K562 (cell line): ENCODE results near the gene VNN1. TPM values are rescaled to one million over a fixed set of nuclear protein-coding genes. Genes with fewer than 3 reads are reported as not detected.

Source experiments
- ATAC-seq: fragments of 200-7000 bp; cut with Tn5 transposase; 3 replicates; pipeline ENCODE4 v1.9.1; 2020; ENCODE audit warnings: moderate library complexity
- BruUV-seq: library from RNA; stranded (reverse); fragments of 400-500 nt; replicated peaks from 2 replicates; lab custom pipeline; 2021; lab: Mats Ljungman, UMichigan
- CTCF ChIA-PET: fragments of 300-600 bp; formaldehyde crosslinking; extraction: SDS; loops from one replicate; lab custom pipeline; 2021; ENCODE audit warnings: low intra/inter-chr PET ratio; lab: Yijun Ruan, JAX
- POLR2A ChIA-PET: fragments of 300-600, 350-650 bp; sonication (Branson Sonifier 250); formaldehyde crosslinking; extraction: SDS; loops from one replicate; lab custom pipeline; 2021; ENCODE audit warnings: antibody characterized with exemption, inconsistent platforms; lab: Yijun Ruan, JAX
- DNase-seq, 4 experiments: peaks; one replicate each; pipeline versions ENCODE4 v3.0.0 to v3.0.0-alpha.2; 2011 to 2018; ENCODE audit warnings: low spot score in 3 of 4, mixed read lengths in 3 of 4; ENCODE audit errors: extremely low read depth in 1 of 4
- FAIRE-seq: peaks from 2 replicates; lab custom pipeline; 2011; peaks lifted over from hg19 to GRCh38; lab: Jason Lieb, UNC
- H2AFZ ChIP-seq: 2 replicates; pipeline ENCODE4 v1.6.0; 2011; ENCODE audit warnings: low read depth, low read length, control low read depth, inconsistent platforms
- H3K27ac ChIP-seq: fragments of 200-600 bp; 3 replicates; pipeline ENCODE4 v1.8.0; 2011; ENCODE audit warnings: low read depth, mild to moderate bottlenecking, control low read depth, inconsistent platforms, low read length, moderate library complexity, mixed read lengths; ENCODE audit errors: extremely low read depth
- H3K27me3 ChIP-seq, 2 experiments: fragments of 300-600 bp in 1 of 2; 2 replicates in 1 of 2; 3 replicates in 1 of 2; pipeline versions ENCODE4 v1.6.0 to v1.8.0; 2011; ENCODE audit warnings: inconsistent platforms in 2 of 2, low read length in 2 of 2, mild to moderate bottlenecking in 1 of 2, mixed read lengths in 1 of 2, moderate library complexity in 1 of 2; ENCODE audit not compliant: control insufficient read depth in 2 of 2, insufficient read depth in 2 of 2
- H3K36me3 ChIP-seq: fragments of 300-600 bp; 3 replicates; pipeline ENCODE4 v1.8.0; 2011; ENCODE audit warnings: mild to moderate bottlenecking, low read length, inconsistent platforms; ENCODE audit not compliant: control insufficient read depth, insufficient read depth
- H3K4me1 ChIP-seq, 2 experiments: fragments of 200-600 bp in 1 of 2; replicated peaks in 1 of 2; 2 replicates in 1 of 2; 3 replicates in 1 of 2; pipeline versions ENCODE4 v1.5.1 to v1.8.0; 2011; ENCODE audit warnings: inconsistent platforms in 2 of 2, low read length in 2 of 2, mild to moderate bottlenecking in 1 of 2, mixed read lengths in 1 of 2, moderate library complexity in 1 of 2; ENCODE audit not compliant: control insufficient read depth in 2 of 2, insufficient read depth in 2 of 2
- H3K4me2 ChIP-seq: 2 replicates; pipeline ENCODE4 v1.6.1; 2011; ENCODE audit warnings: low read length, control low read depth, inconsistent platforms, mixed read lengths; ENCODE audit not compliant: insufficient read depth
- H3K4me3 ChIP-seq: fragments of 200-600 bp; sonication (generic), shearing (Covaris generic); 2 replicates; pipeline ENCODE4 v1.5.1; 2016; ENCODE audit warnings: control low read depth, inconsistent platforms
- H3K79me2 ChIP-seq: fragments of 200-600 bp; 3 replicates; pipeline ENCODE4 v1.8.0; 2011; ENCODE audit warnings: low read length, inconsistent platforms; ENCODE audit not compliant: control insufficient read depth, insufficient read depth
- H3K9ac ChIP-seq, 2 experiments: 2 replicates each; pipeline versions ENCODE4 v1.6.0 to v1.6.1; 2011; ENCODE audit warnings: low read depth in 2 of 2, low read length in 2 of 2, control low read depth in 1 of 2, inconsistent platforms in 1 of 2, mild to moderate bottlenecking in 1 of 2, mixed read lengths in 1 of 2; ENCODE audit not compliant: insufficient read depth in 1 of 2
- H3K9me1 ChIP-seq: one replicate; pipeline ENCODE4 v1.6.0; 2011; ENCODE audit warnings: inconsistent platforms, mild to moderate bottlenecking, low read length, moderate library complexity; ENCODE audit not compliant: control insufficient read depth, insufficient read depth
- H3K9me3 ChIP-seq: replicated peaks from 2 replicates; pipeline ENCODE4 v1.5.1; 2011; ENCODE audit warnings: low read depth, low read length, inconsistent platforms; ENCODE audit not compliant: control insufficient read depth, insufficient read depth
- H4K20me1 ChIP-seq: replicated peaks from 2 replicates; pipeline ENCODE4 v1.6.1; 2011; ENCODE audit warnings: low read length, inconsistent platforms, mixed read lengths; ENCODE audit not compliant: control insufficient read depth, insufficient read depth
- BMI1 ChIP-seq: fragments of 150-350 bp; IDR thresholded peaks from 2 replicates; pipeline ENCODE4 v1.6.1; 2014; ENCODE audit warnings: low read length
- CBFA2T3 ChIP-seq: fragments of 450-650 bp; IDR thresholded peaks from 2 replicates; pipeline ENCODE4 v1.6.1; 2017
- CBX1 ChIP-seq: sonication (generic); IDR thresholded peaks from 2 replicates; pipeline ENCODE4 v1.6.1; 2016; ENCODE audit warnings: antibody characterized with exemption, low read depth, mild to moderate bottlenecking
- CCNT2 ChIP-seq: IDR thresholded peaks from 2 replicates; pipeline ENCODE4 v1.6.1; 2011; ENCODE audit warnings: borderline replicate concordance, low read depth, mild to moderate bottlenecking, moderate library complexity, mixed read lengths, low read length; ENCODE audit not compliant: insufficient read length; ENCODE audit errors: extremely low read depth
- ETS2 ChIP-seq: IDR thresholded peaks from 2 replicates; pipeline ENCODE4 v1.6.1; 2016; ENCODE audit warnings: borderline replicate concordance, missing genetic modification characterization, mild to moderate bottlenecking, moderate library complexity, missing compliant biosample characterization; ENCODE audit not compliant: poor library complexity, severe bottlenecking
- ETV1 ChIP-seq: fragments of 450-650 bp; conservative IDR thresholded peaks from 2 replicates; pipeline ENCODE4 v1.6.1; 2016; ENCODE audit warnings: missing genetic modification characterization, control low read depth, low read depth, missing compliant biosample characterization
- GABPB1 ChIP-seq: sonication (generic); formaldehyde crosslinking; IDR thresholded peaks from 2 replicates; pipeline ENCODE4 v1.8.0; 2022; ENCODE audit warnings: mild to moderate bottlenecking, missing genetic modification reagents
- HCFC1 ChIP-seq: IDR thresholded peaks from 2 replicates; pipeline ENCODE4 v1.6.1; 2012; ENCODE audit warnings: low read depth, low read length, improper control_type of control experiment
- HINFP ChIP-seq: fragments of 450-650 bp; conservative IDR thresholded peaks from 2 replicates; pipeline ENCODE4 v1.6.1; 2016; ENCODE audit warnings: missing genetic modification characterization, low read depth, mild to moderate bottlenecking, control low read depth, missing compliant biosample characterization
- IFI16 ChIP-seq: fragments of 250-450 bp; sonication (Bioruptor Pico); IDR thresholded peaks from 2 replicates; pipeline ENCODE4 v2.1.2; 2022; ENCODE audit warnings: mild to moderate bottlenecking, inconsistent platforms
- LARP7 ChIP-seq: fragments of 450-650 bp; IDR thresholded peaks from 2 replicates; pipeline ENCODE4 v1.6.1; 2016
- MTA2 ChIP-seq: fragments of 450-650 bp; IDR thresholded peaks from 2 replicates; pipeline ENCODE4 v1.6.1; 2016; ENCODE audit warnings: low read depth
- PHB ChIP-seq: fragments of 250-450 bp; sonication (Bioruptor Pico); IDR thresholded peaks from 2 replicates; pipeline ENCODE4 v1.5.0; 2021
- TBP ChIP-seq: optimal IDR thresholded peaks from 2 replicates; pipeline ENCODE3; 2011; ENCODE audit warnings: low read depth, low read length, improper control_type of control experiment
- WGBS: fragments of 100-300 bp; shearing (Covaris generic); methylation state at CpG from one replicate; pipeline ENCODE4 v1.1.6; 2016; ENCODE audit warnings: low coverage, mixed read lengths; ENCODE audit not compliant: insufficient coverage; ENCODE audit errors: missing lambda C conversion rate; 5-methylcytosine and 5-hydroxymethylcytosine counted together
- in situ Hi-C: fragments of 300-500 bp; cut with MboI; formaldehyde crosslinking; loops from 4 replicates; pipeline ENCODE4 v1.15.0; 2018; ENCODE audit warnings: inconsistent platforms, mixed read lengths
- intact Hi-C: fragments of 100-400 bp; cut with micrococcal nuclease; formaldehyde crosslinking; loops from 2 replicates; pipeline ENCODE4 v1.14.2; 2022
- polyA plus RNA-seq, 8 experiments: library from polyadenylated mRNA; depleted of rRNA in 4 of 8; stranded (reverse) in 5 of 8; unstranded in 3 of 8; fragments of >200 nt; fragmentation: Nextera tagmentation in 2 of 8; fragmentation: Illumina TruSeq in 1 of 8; extraction: Ambion mirVana in 2 of 8; extraction: Trizol in 1 of 8; gene quantifications; 2 replicates each; pipeline versions ENCODE4 v1.2.1 to v1.2.3, GENCODE V29; 2011 to 2014; ENCODE audit warnings: inconsistent platforms in 1 of 8, missing spikeins in 1 of 8
- total RNA-seq, 7 experiments: library from RNA; depleted of rRNA in 6 of 7; stranded (reverse); fragments of >200 nt in 6 of 7; fragmentation: Illumina TruSeq in 2 of 7; extraction: Trizol in 2 of 7; gene quantifications; 2 replicates each; pipeline versions ENCODE4 v1.2.1 to v1.2.3, GENCODE V29; 2011 to 2021; ENCODE audit warnings: low replicate concordance in 1 of 7
- TF ChIP-seq, protein P1 (sequence below): fragments of 450-650 bp; conservative IDR thresholded peaks from 2 replicates; pipeline ENCODE4 v1.6.1; 2016; ENCODE audit warnings: missing genetic modification characterization, low read depth, mild to moderate bottlenecking, missing compliant biosample characterization, moderate library complexity
- TF ChIP-seq, protein P2 (sequence below): sonication (generic); formaldehyde crosslinking; IDR thresholded peaks from 2 replicates; pipeline ENCODE4 v1.8.0; 2022; ENCODE audit warnings: missing genetic modification reagents, mild to moderate bottlenecking, borderline replicate concordance
- TF ChIP-seq, protein P3 (sequence below), 2 experiments: fragments of 200-800 bp in 1 of 2; sonication (Bioruptor generic) in 1 of 2; sonication (generic) in 1 of 2; formaldehyde crosslinking in 1 of 2; IDR thresholded peaks in 1 of 2; conservative IDR thresholded peaks in 1 of 2; 2 replicates each; pipeline versions ENCODE4 v1.5.0 to v1.6.1; 2016 to 2020; ENCODE audit warnings: missing compliant biosample characterization in 1 of 2, missing genetic modification characterization in 1 of 2, missing genetic modification reagents in 1 of 2

VNN1 gene
- total and polyA plus RNA-seq, 9 of the 15 experiments (the other 6 are each of a cell fraction or from before 2014, with no cell fraction given) = not detected

DNA sequence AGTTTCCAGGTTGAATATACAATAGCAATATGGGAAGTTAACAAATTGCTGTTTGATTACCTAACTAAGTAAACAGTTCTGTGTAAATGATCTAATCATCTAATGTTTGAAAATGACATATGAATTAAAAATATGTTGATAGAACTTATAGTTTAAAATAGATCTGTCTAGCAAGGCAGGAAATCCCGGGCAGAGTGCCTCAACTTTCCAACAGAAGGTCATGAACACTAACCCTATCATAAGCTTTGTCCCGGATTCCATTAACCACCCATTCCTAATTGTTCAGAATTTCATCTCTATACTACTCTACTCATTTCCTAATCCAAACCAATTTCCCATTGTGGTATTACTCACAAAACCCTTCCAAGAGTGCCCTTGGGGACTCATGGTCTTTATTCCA, 65.0 kb downstream of the VNN1 start:
- POLR2A ChIA-PET = interaction anchor here (0.7 to 0.9 kb wide), 2 partner anchors 166 to 311 kb away, joined by 3 read pairs; partner anchors contain the start of gene RPS12
- no peak overlapping the region for H3K27ac ChIP-seq
- WGBS = 0% methylated on average over 2 of the region's 2 CpGs

More for the DNA sequence above, 65.0 kb downstream of the VNN1 start:
- Histone ChIP-seq H4K20me1 (no peaks in the 10 kb centered on the region), H3K4me1 (no peaks in the 10 kb centered on the region), H3K79me2 (no peaks in the 10 kb centered on the region), H2AFZ (no peak overlapping the region), H3K4me3 (no peak overlapping the region), H3K9me1 (no peaks in the 10 kb centered on the region), H3K4me2 (no peak overlapping the region), H3K9me3 (no peaks in the 10 kb centered on the region), H3K27me3 (no peaks in the 10 kb centered on the region), H3K9ac (no peak overlapping the region), H3K36me3 (no peaks in the 10 kb centered on the region)
- CTCF ChIA-PET = no interaction called here
- FAIRE-seq (no peak), DNase-seq (no peak), ATAC-seq (no peak)
- no TSS peak for BruUV-seq
- in situ Hi-C loops = no loop called here
- TF ChIP-seq, protein P1, sequence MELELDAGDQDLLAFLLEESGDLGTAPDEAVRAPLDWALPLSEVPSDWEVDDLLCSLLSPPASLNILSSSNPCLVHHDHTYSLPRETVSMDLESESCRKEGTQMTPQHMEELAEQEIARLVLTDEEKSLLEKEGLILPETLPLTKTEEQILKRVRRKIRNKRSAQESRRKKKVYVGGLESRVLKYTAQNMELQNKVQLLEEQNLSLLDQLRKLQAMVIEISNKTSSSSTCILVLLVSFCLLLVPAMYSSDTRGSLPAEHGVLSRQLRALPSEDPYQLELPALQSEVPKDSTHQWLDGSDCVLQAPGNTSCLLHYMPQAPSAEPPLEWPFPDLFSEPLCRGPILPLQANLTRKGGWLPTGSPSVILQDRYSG = no peak
- TF ChIP-seq TBP (no peak), BMI1 (no peak), HCFC1 (no peak), LARP7 (no peak), CBX1 (no peak), IFI16 (CRISPR knock-in tag) (no peak), PHB (CRISPR knock-in tag) (no peak), ETV1 (tag) (no peak), ETS2 (tag) (no peak), MTA2 (no peak), CBFA2T3 (no peak), CCNT2 (no peak), HINFP (tag) (no peak), GABPB1 (CRISPR knock-in tag) (no peak)
- TF ChIP-seq, protein P2, sequence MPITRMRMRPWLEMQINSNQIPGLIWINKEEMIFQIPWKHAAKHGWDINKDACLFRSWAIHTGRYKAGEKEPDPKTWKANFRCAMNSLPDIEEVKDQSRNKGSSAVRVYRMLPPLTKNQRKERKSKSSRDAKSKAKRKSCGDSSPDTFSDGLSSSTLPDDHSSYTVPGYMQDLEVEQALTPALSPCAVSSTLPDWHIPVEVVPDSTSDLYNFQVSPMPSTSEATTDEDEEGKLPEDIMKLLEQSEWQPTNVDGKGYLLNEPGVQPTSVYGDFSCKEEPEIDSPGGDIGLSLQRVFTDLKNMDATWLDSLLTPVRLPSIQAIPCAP (CRISPR knock-in tag) = no peak
- TF ChIP-seq, protein P3, sequence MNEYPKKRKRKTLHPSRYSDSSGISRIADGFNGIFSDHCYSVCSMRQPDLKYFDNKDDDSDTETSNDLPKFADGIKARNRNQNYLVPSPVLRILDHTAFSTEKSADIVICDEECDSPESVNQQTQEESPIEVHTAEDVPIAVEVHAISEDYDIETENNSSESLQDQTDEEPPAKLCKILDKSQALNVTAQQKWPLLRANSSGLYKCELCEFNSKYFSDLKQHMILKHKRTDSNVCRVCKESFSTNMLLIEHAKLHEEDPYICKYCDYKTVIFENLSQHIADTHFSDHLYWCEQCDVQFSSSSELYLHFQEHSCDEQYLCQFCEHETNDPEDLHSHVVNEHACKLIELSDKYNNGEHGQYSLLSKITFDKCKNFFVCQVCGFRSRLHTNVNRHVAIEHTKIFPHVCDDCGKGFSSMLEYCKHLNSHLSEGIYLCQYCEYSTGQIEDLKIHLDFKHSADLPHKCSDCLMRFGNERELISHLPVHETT (CRISPR knock-in tag; conservative IDR thresholded peaks at IDR 0.05 in 1 of 2, IDR thresholded peaks at IDR 0.05 in 1 of 2) = no peak
- intact Hi-C loops = no loop called here
